Measurements from ENCODE around the gene RACGAP1.

The RACGAP1 gene

GRCh38 chr12:49942921-49943624 lies 82.2 kb downstream of the RACGAP1 start:
- no peak for DNase-seq (ENCODE audit: low read depth, low spot score)

DNA sequence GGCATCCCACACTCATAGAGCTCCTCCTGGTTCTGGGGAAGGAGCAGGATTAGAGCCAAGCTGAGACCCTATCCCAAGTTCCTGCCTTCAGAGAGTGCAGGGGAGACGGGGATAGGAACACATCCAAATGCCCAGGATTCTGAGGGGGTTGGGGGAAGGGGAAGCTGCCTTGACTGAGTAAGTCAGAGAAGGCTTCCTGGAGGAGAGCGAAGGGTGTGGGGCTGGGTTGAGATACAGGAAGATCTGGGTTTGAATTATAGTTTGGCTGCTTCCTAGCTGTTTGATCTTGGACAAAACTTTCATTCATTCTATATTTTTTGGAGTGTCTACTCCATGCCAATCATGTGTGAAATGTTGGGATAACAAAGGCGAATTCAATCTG lies 82.8 kb downstream of the RACGAP1 start:
- no peak for DNase-seq (ENCODE audit: low read depth, low spot score)

- DNase-seq (ENCODE audit: low read depth, low spot score) = no peak
These were observed 83.5 kb downstream of the RACGAP1 start for GRCh38 chr12:49941556-49942511.

GRCh38 chr12:49939707-49940106 lies 85.6 kb downstream of the RACGAP1 start:
- DNase-seq (ENCODE audit: low read depth, low spot score) = no peak

- DNase-seq (ENCODE audit: low read depth, low spot score) = no peak
These were observed 86.0 kb downstream of the RACGAP1 start for GRCh38 chr12:49939307-49939706.

Measured in smooth muscle cell of the brain vasculature (primary cell).